Lung (tissue), 12 donors: Measurements from ENCODE around the gene MYO10. TPM values are rescaled to one million over a fixed set of nuclear protein-coding genes. Genes with fewer than 3 reads are reported as not detected.

Experiments used
- ATAC-seq: fragments of 200-7000 bp; cut with Tn5 transposase; one replicate; pipeline ENCODE4 v1.9.1; 2020; ENCODE audit warnings: moderate number of reproducible peaks; ENCODE audit not compliant: insufficient read depth, low FRiP score
- DNase-seq, 3 donors: peaks; one replicate each; pipeline ENCODE4 v3.0.0-alpha.2; 2013 to 2017
- H3K27ac ChIP-seq, 2 donors: one replicate each; pipeline ENCODE4 v1.5.1; 2013; ENCODE audit warnings: mild to moderate bottlenecking in 2 of 2, moderate library complexity in 2 of 2, control low read depth in 1 of 2, inconsistent platforms in 1 of 2, low read depth in 1 of 2, low read length in 1 of 2
- H3K27me3 ChIP-seq, 3 donors: one replicate each; pipeline ENCODE4 v1.5.1; 2013; ENCODE audit warnings: low read length in 2 of 3; ENCODE audit not compliant: control insufficient read depth in 3 of 3, insufficient read depth in 3 of 3
- H3K36me3 ChIP-seq, 4 donors: one replicate each; pipeline ENCODE4 v1.5.1; 2013; ENCODE audit warnings: low read length in 4 of 4, mild to moderate bottlenecking in 1 of 4, moderate library complexity in 1 of 4; ENCODE audit not compliant: control insufficient read depth in 4 of 4, insufficient read depth in 4 of 4
- H3K4me1 ChIP-seq, 5 donors: one replicate each; pipeline ENCODE4 v1.5.1; 2013; ENCODE audit warnings: low read length in 5 of 5, mild to moderate bottlenecking in 2 of 5, moderate library complexity in 1 of 5; ENCODE audit not compliant: control insufficient read depth in 5 of 5, insufficient read depth in 5 of 5
- H3K4me3 ChIP-seq: one replicate; pipeline ENCODE4 v1.5.1; 2013; ENCODE audit warnings: mild to moderate bottlenecking, control low read depth, moderate library complexity
- H3K9ac ChIP-seq, 2 donors: one replicate each; pipeline ENCODE4 v1.5.1; 2013; ENCODE audit warnings: low read length in 2 of 2, control low read depth in 1 of 2; ENCODE audit not compliant: insufficient read depth in 1 of 2
- H3K9me3 ChIP-seq, 4 donors: one replicate each; pipeline ENCODE4 v1.5.1; 2013; ENCODE audit warnings: low read length in 3 of 4, mild to moderate bottlenecking in 1 of 4, moderate library complexity in 1 of 4; ENCODE audit not compliant: control insufficient read depth in 4 of 4, insufficient read depth in 3 of 4
- CTCF ChIP-seq: IDR thresholded peaks from 2 replicates; pipeline ENCODE4 v1.5.1; 2012; ENCODE audit warnings: mild to moderate bottlenecking; ENCODE audit errors: control extremely low read depth, extremely low read depth
- WGBS, 2 donors: extraction: QIAGEN DNeasy Blood & Tissue Kit; methylation state at CpG; one replicate each; pipeline ENCODE4 v1.1.7; 2013; 5-methylcytosine and 5-hydroxymethylcytosine counted together
- polyA plus RNA-seq, 2 donors: library from polyadenylated mRNA; stranded (reverse); fragments of 200-250 nt; gene quantifications; one replicate each; pipeline ENCODE4 v1.2.1, GENCODE V29; 2013
- total RNA-seq, 2 donors: library from RNA; depleted of rRNA in 1 of 2; stranded (reverse); fragments of >200 nt in 1 of 2; gene quantifications; one replicate each; pipeline ENCODE4 v1.2.1, GENCODE V29; 2014 to 2021
- donor health status: control.
- donor health status: control.
- donor health status: Bipolar disorder and iron deficiency.
- donor health status: healthy.
- donor health status: DM: yes; HTN: yes; CAD: no.

The MYO10 gene
- total and polyA plus RNA-seq, 4 donors, result 10.6 to 71.5 (median 28.2) TPM

GRCh38 chr5:16644301-16644889, 291.7 kb downstream of the MYO10 start:
- ATAC-seq, result no peak
- no peak for TF ChIP-seq CTCF

GRCh38 chr5:16642867-16643266, 293.2 kb downstream of the MYO10 start:
- H3K9ac ChIP-seq, result no peak overlapping the region
- no peak for ATAC-seq
- no peak for TF ChIP-seq CTCF
- no peaks in the 10 kb centered on the region for H3K36me3 ChIP-seq
- H3K9me3 ChIP-seq, result no peaks in the 10 kb centered on the region
- no peak overlapping the region for H3K27ac ChIP-seq
- H3K27me3 ChIP-seq, result no peaks in the 10 kb centered on the region
- H3K4me1 ChIP-seq, result no peaks in the 10 kb centered on the region
- WGBS, 2 donors, result 75 to 86% methylated on average over 2 of the region's 2 CpGs
- no peak for DNase-seq
- H3K4me3 ChIP-seq, result no peak overlapping the region

More at GRCh38 chr5:16644301-16644889, 291.7 kb downstream of the MYO10 start:
- Histone ChIP-seq H3K27me3 (no peaks in the 10 kb centered on the region), H3K9ac (no peak overlapping the region), H3K36me3 (no peaks in the 10 kb centered on the region), H3K4me3 (no peak overlapping the region), H3K4me1 (no peaks in the 10 kb centered on the region), H3K9me3 (no peaks in the 10 kb centered on the region), H3K27ac (no peak overlapping the region)
- DNase-seq, result no peak
- WGBS, 2 donors, result 81 to 92% methylated on average over 11 of the region's 11 CpGs

GRCh38 chr5:16639206-16639605, 296.9 kb downstream of the MYO10 start:
- TF ChIP-seq CTCF, result no peak
- DNase-seq, result no peak
- no peak for ATAC-seq

GRCh38 chr5:16628376-16628775, 307.7 kb downstream of the MYO10 start:
- DNase-seq (no peak), ATAC-seq (no peak)
- Histone ChIP-seq H3K27me3 (peaks cover 0 to 5% (median 0%) of the 10 kb centered on the region in 3 donors), H3K36me3 (no peaks in the 10 kb centered on the region), H3K4me3 (no peak overlapping the region), H3K9ac (no peak overlapping the region), H3K9me3 (no peaks in the 10 kb centered on the region), H3K4me1 (peaks cover 0 to 3% (median 0%) of the 10 kb centered on the region in 5 donors), H3K27ac (no peak overlapping the region)
- TF ChIP-seq CTCF, result no peak
- 85 to 86% methylated on average over 3 of the region's 3 CpGs for WGBS, 2 donors

More at GRCh38 chr5:16639206-16639605, 296.9 kb downstream of the MYO10 start:
- H3K36me3 ChIP-seq, result no peaks in the 10 kb centered on the region
- H3K27me3 ChIP-seq, result no peaks in the 10 kb centered on the region
- no peak overlapping the region for H3K4me3 ChIP-seq
- no peaks in the 10 kb centered on the region for H3K9me3 ChIP-seq
- no peak overlapping the region for H3K9ac ChIP-seq
- 92 to 96% methylated on average over 4 of the region's 4 CpGs for WGBS, 2 donors
- H3K27ac ChIP-seq, result no peak overlapping the region
- H3K4me1 ChIP-seq, result no peaks in the 10 kb centered on the region
